Mononuclear cell (primary cell): ENCODE results near the gene IGSF21. TPM values are rescaled to one million over a fixed set of nuclear protein-coding genes. Genes with fewer than 3 reads are reported as not detected.

Source experiments
- H3K27me3 ChIP-seq: 2 replicates; pipeline ENCODE4 v1.6.0; 2011; ENCODE audit warnings: low read length, control low read depth; ENCODE audit not compliant: insufficient read depth
- H3K4me1 ChIP-seq: 2 replicates; pipeline ENCODE4 v1.5.1; 2011; ENCODE audit warnings: mild to moderate bottlenecking, low read length, control low read depth; ENCODE audit not compliant: insufficient read depth
- H3K4me3 ChIP-seq: 2 replicates; pipeline ENCODE4 v1.5.1; 2011; ENCODE audit warnings: mild to moderate bottlenecking, low read length, moderate library complexity
- H3K9me3 ChIP-seq: 2 replicates; pipeline ENCODE4 v1.5.1; 2011; ENCODE audit warnings: low read depth, mild to moderate bottlenecking, control low read depth, low read length
- total RNA-seq: library from RNA; depleted of rRNA; stranded (reverse); fragments of >200 nt; gene quantifications from one replicate; pipeline ENCODE4 v1.2.3, GENCODE V29; 2012

Gene IGSF21
- total RNA-seq, 1 donor, result not detected

- Histone ChIP-seq H3K4me3 (no peak overlapping the region), H3K9me3 (no peaks in the 10 kb centered on the region), H3K27me3 (no peaks in the 10 kb centered on the region), H3K4me1 (no peaks in the 10 kb centered on the region)
Measured at GRCh38 chr1:18279351-18280074, 171.9 kb downstream of the IGSF21 start.

GRCh38 chr1:18280956-18281355 lies 173.4 kb downstream of the IGSF21 start:
- Histone ChIP-seq H3K9me3 (no peaks in the 10 kb centered on the region), H3K4me1 (no peaks in the 10 kb centered on the region), H3K4me3 (no peak overlapping the region), H3K27me3 (no peaks in the 10 kb centered on the region)

- H3K4me3 ChIP-seq, result no peak overlapping the region
- H3K4me1 ChIP-seq, result no peaks in the 10 kb centered on the region
- no peaks in the 10 kb centered on the region for H3K27me3 ChIP-seq
- H3K9me3 ChIP-seq, result no peaks in the 10 kb centered on the region
Measured at GRCh38 chr1:18282851-18283600, 175.4 kb downstream of the IGSF21 start.

GRCh38 chr1:18283601-18284385 lies 176.2 kb downstream of the IGSF21 start:
- Histone ChIP-seq H3K4me3 (no peak overlapping the region), H3K9me3 (no peaks in the 10 kb centered on the region), H3K4me1 (no peaks in the 10 kb centered on the region), H3K27me3 (no peaks in the 10 kb centered on the region)

GRCh38 chr1:18284805-18285537 lies 177.4 kb downstream of the IGSF21 start:
- no peaks in the 10 kb centered on the region for H3K4me1 ChIP-seq

GRCh38 chr1:18285538-18285924 lies 177.9 kb downstream of the IGSF21 start:
- H3K27me3 ChIP-seq, result no peaks in the 10 kb centered on the region
- no peaks in the 10 kb centered on the region for H3K9me3 ChIP-seq
- no peaks in the 10 kb centered on the region for H3K4me1 ChIP-seq
- H3K4me3 ChIP-seq, result no peak overlapping the region

More at GRCh38 chr1:18284805-18285537, 177.4 kb downstream of the IGSF21 start:
- Histone ChIP-seq H3K4me3 (no peak overlapping the region), H3K27me3 (no peaks in the 10 kb centered on the region), H3K9me3 (no peaks in the 10 kb centered on the region)

- H3K27me3 ChIP-seq, result no peaks in the 10 kb centered on the region
- no peaks in the 10 kb centered on the region for H3K4me1 ChIP-seq
- no peak overlapping the region for H3K4me3 ChIP-seq
- no peaks in the 10 kb centered on the region for H3K9me3 ChIP-seq
Measured at GRCh38 chr1:18288722-18289121, 181.1 kb downstream of the IGSF21 start.

- Histone ChIP-seq H3K4me3 (no peak overlapping the region), H3K4me1 (no peaks in the 10 kb centered on the region), H3K9me3 (no peaks in the 10 kb centered on the region), H3K27me3 (no peaks in the 10 kb centered on the region)
Measured at GRCh38 chr1:18289597-18289996, 182.0 kb downstream of the IGSF21 start.

- H3K4me1 ChIP-seq, result no peaks in the 10 kb centered on the region
- H3K4me3 ChIP-seq, result no peak overlapping the region
- H3K9me3 ChIP-seq, result no peaks in the 10 kb centered on the region
- no peaks in the 10 kb centered on the region for H3K27me3 ChIP-seq
Measured at GRCh38 chr1:18290740-18291412, 183.3 kb downstream of the IGSF21 start.

- Histone ChIP-seq H3K9me3 (no peaks in the 10 kb centered on the region), H3K27me3 (no peaks in the 10 kb centered on the region), H3K4me3 (no peak overlapping the region), H3K4me1 (no peaks in the 10 kb centered on the region)
Measured at GRCh38 chr1:18292531-18292930, 184.9 kb downstream of the IGSF21 start.

- Histone ChIP-seq H3K4me3 (no peak overlapping the region), H3K9me3 (no peaks in the 10 kb centered on the region), H3K27me3 (no peaks in the 10 kb centered on the region), H3K4me1 (no peaks in the 10 kb centered on the region)
Measured at GRCh38 chr1:18293291-18293690, 185.7 kb downstream of the IGSF21 start.

GRCh38 chr1:18294437-18295176 lies 187.0 kb downstream of the IGSF21 start:
- no peak overlapping the region for H3K4me3 ChIP-seq
- H3K27me3 ChIP-seq, result no peaks in the 10 kb centered on the region
- no peaks in the 10 kb centered on the region for H3K4me1 ChIP-seq
- no peaks in the 10 kb centered on the region for H3K9me3 ChIP-seq

- Histone ChIP-seq H3K4me1 (no peaks in the 10 kb centered on the region), H3K9me3 (no peaks in the 10 kb centered on the region)
Measured at GRCh38 chr1:18297896-18298648, 190.5 kb downstream of the IGSF21 start.

More at GRCh38 chr1:18297896-18298648, 190.5 kb downstream of the IGSF21 start:
- Histone ChIP-seq H3K4me3 (no peak overlapping the region), H3K27me3 (no peaks in the 10 kb centered on the region)
